Stimulated activated CD4-positive, alpha-beta T cell treated with anti-CD3 and anti-CD28 coated beads, Interleukin-2, amount 100 ng/mL, for 24 hours (primary cell): ENCODE results near the gene MME.
"Not testable (repeated sequence)": the region's sequence is repeated elsewhere in the genome, so short reads cannot be mapped to it uniquely, and the experiment has no call there.

ENCODE experiments used
- DNase-seq, 2 donors: peaks; one replicate each; pipeline ENCODE4 v3.0.0-alpha.2; 2020

The MME gene

GRCh38 chr3:155086051-155086450 lies 5.9 kb downstream of the MME start:
- DNase-seq = no peak

- no peak for DNase-seq
These were observed 8.7 kb downstream of the MME start for GRCh38 chr3:155088706-155089345.

DNA sequence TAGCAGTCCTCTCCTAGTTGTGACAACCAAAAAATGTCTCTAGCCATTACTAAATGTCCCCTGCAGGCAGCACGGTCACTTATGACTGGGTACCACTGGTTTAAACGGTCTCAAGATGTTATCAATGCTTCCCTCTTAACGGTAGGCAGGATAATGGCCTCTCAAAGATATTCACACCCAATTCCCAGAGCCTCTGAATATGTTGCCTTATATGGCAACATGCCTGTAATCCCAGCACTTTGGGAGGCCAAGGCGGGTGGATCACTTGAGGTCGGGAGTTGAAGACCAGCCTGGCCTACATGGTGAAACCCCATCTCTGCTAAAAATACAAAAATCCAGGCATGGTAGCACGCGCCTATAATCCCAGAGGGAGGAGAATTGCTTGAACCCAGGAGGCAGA lies 9.4 kb downstream of the MME start:
- DNase-seq = no peak

- no peak for DNase-seq
These were observed 13.1 kb downstream of the MME start for GRCh38 chr3:155093261-155093660.

GRCh38 chr3:155096303-155097008 lies 16.3 kb downstream of the MME start:
- no peak for DNase-seq

- DNase-seq = no peak
These were observed 16.9 kb downstream of the MME start for GRCh38 chr3:155097009-155097349.

GRCh38 chr3:155101398-155101797 lies 21.3 kb downstream of the MME start:
- no peak for DNase-seq

- DNase-seq = no peak
These were observed 22.2 kb downstream of the MME start for GRCh38 chr3:155102329-155102728.

- DNase-seq = no peak
These were observed 23.6 kb downstream of the MME start for GRCh38 chr3:155103686-155104085.

GRCh38 chr3:155106119-155106518 lies 26.0 kb downstream of the MME start:
- no peak for DNase-seq

GRCh38 chr3:155110022-155110421 lies 29.9 kb downstream of the MME start:
- no peak for DNase-seq

GRCh38 chr3:155110996-155111901 lies 31.1 kb downstream of the MME start:
- DNase-seq = no peak

- DNase-seq = no peak
These were observed 31.9 kb downstream of the MME start for GRCh38 chr3:155111971-155112370.

- DNase-seq = no peak
These were observed 32.7 kb downstream of the MME start for GRCh38 chr3:155112661-155113389.

DNA sequence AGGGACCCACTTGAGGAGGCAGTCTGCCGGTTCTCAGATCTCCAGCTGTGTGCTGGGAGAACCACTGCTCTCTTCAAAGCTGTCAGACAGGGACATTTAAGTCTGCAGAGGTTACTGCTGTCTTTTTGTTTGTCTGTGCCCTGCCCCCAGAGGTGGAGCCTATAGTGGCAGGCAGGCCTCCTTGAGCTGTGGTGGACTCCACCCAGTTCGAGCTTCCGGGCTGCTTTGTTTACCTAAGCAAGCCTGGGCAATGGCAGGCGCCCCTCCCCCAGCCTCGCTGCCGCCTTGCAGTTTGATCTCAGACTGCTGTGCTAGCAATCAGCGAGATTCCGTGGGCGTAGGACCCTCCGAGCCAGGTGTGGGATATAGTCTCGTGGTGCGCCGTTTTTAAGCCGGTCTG lies 44.6 kb downstream of the MME start:
- not testable (repeated sequence) for DNase-seq

DNA sequence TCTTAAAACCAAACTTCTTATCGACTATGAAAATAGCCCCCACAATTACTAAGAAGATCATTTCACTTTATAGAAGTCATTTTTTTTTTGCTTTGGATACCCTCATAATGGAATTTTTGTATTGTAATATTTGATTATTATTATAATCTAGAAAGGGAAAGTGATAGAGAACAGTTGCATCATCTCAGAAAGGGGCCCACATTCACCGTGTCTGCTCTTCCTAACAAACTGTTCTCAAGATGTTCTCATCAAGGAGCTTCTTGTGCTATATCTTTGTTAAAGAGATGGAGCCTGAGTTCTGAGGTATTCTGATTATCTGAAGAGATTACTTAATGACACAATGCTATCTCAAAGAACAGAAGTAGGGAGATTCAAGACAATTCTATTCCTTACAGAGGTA lies 49.3 kb downstream of the MME start:
- DNase-seq = no peak

- DNase-seq = no peak
These were observed 49.9 kb downstream of the MME start for GRCh38 chr3:155130001-155130400.

- no peak for DNase-seq
These were observed 51.0 kb downstream of the MME start for GRCh38 chr3:155131104-155131503.

DNA sequence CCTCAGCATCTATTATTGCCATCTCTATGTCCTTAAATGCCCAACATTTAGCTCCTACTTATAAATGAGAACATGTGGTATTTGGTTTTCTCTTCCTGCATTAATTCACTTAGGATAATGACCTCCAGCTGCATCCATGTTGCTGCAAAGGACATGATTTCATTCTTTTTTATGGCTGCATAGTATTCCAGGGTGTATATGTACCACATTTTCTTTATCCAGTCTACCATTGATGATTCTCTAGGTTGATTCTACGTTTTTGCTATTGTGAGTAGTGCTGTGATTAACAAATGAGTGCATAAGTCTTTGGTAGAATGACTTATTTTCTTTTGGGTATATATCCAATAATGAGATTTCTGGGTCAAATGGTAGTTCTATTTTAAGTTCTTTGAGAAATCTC lies 54.2 kb downstream of the MME start:
- DNase-seq = not testable (repeated sequence)

GRCh38 chr3:155135003-155135402 lies 54.9 kb downstream of the MME start:
- no peak for DNase-seq

DNA sequence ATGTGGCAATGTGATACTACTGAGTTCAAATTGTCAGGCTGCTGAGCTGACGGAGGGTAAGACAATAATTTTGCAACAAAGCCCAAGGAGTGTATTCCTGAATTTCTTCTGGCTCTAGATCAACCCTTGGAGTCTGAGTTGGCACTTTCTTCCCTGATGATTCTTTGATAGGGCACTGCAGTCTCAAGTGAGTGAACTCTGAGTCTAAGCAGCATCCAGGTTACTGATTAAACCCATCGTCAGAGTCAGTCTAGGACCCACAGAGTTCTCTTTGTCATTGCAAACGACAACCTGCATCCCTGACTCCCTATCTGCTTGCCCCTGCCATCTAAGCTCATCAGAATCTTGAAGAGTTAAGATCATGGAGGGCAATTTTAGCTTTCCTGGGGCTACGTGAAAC lies 58.6 kb downstream of the MME start:
- no peak for DNase-seq

DNA sequence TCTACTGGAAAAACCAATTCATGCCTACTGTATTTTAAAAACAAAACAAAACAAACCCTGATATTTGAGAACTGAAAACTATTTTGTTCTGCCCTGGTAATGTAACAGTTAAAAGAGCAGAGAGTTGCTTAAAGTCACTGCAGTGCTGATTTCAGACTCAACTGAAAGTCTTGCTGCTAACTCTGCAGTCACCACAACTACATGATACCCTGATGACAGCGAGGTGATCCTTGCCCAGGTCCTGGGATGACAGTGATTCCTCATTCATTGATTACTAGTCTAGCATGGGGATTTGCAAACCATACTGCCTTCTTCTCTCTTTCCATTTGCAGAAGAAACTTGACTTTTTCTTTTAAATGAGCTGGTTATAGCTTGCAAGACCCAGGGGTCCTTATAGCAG lies 67.5 kb downstream of the MME start:
- no peak for DNase-seq

GRCh38 chr3:155149494-155149893 lies 69.4 kb downstream of the MME start:
- no peak for DNase-seq
